Stomach smooth muscle (tissue), 2 donors: ENCODE data around the gene PNPLA7.

Source experiments
- H3K27ac ChIP-seq: one replicate; pipeline ENCODE4 v1.7.0; 2013; ENCODE audit warnings: mild to moderate bottlenecking, low read length, inconsistent platforms
- H3K27me3 ChIP-seq, 2 donors: one replicate each; pipeline ENCODE4 v1.7.0; 2013; ENCODE audit warnings: low read length in 2 of 2; ENCODE audit not compliant: insufficient read depth in 2 of 2, control insufficient read depth in 1 of 2
- H3K36me3 ChIP-seq, 2 donors: one replicate each; pipeline ENCODE4 v1.7.0; 2013; ENCODE audit warnings: low read length in 2 of 2; ENCODE audit not compliant: control insufficient read depth in 2 of 2, insufficient read depth in 2 of 2
- H3K4me1 ChIP-seq: one replicate; pipeline ENCODE4 v1.7.0; 2013; ENCODE audit warnings: low read length; ENCODE audit not compliant: control insufficient read depth, insufficient read depth
- H3K4me3 ChIP-seq, 2 donors: one replicate each; pipeline ENCODE4 v1.7.0; 2013; ENCODE audit warnings: low read length in 2 of 2
- H3K9ac ChIP-seq, 2 donors: one replicate each; pipeline ENCODE4 v1.7.0; 2013; ENCODE audit warnings: low read length in 2 of 2, mild to moderate bottlenecking in 1 of 2
- H3K9me3 ChIP-seq, 2 donors: one replicate each; pipeline ENCODE4 v1.7.0; 2013; ENCODE audit warnings: low read length in 2 of 2; ENCODE audit not compliant: control insufficient read depth in 2 of 2
- donor health status: healthy.
- donor health status: Pancreatic carcinoma.

Gene PNPLA7

GRCh38 chr9:137586854-137587253, 36.7 kb upstream of the PNPLA7 start:
- Histone ChIP-seq H3K27me3 (no peaks in the 10 kb centered on the region), H3K36me3 (peaks cover 34 to 36% of the 10 kb centered on the region in 2 donors), H3K9ac (no peak overlapping the region), H3K4me3 (no peak overlapping the region), H3K4me1 (peaks cover 12% of the 10 kb centered on the region), H3K9me3 (no peaks in the 10 kb centered on the region), H3K27ac (no peak overlapping the region)

- H3K27ac ChIP-seq, result no peak overlapping the region
- no peaks in the 10 kb centered on the region for H3K9me3 ChIP-seq
- no peak overlapping the region for H3K9ac ChIP-seq
- peaks cover 36 to 44% of the 10 kb centered on the region in 2 donors for H3K36me3 ChIP-seq
- H3K4me1 ChIP-seq, result peaks cover 9% of the 10 kb centered on the region
- no peaks in the 10 kb centered on the region for H3K27me3 ChIP-seq
- no peak overlapping the region for H3K4me3 ChIP-seq
Measured at GRCh38 chr9:137583957-137584356, 33.8 kb upstream of the PNPLA7 start.

- Histone ChIP-seq H3K4me3 (no peak overlapping the region), H3K9me3 (no peaks in the 10 kb centered on the region), H3K9ac (no peak overlapping the region), H3K27me3 (no peaks in the 10 kb centered on the region), H3K36me3 (peaks cover 36 to 44% of the 10 kb centered on the region in 2 donors), H3K27ac (no peak overlapping the region), H3K4me1 (peaks cover 10% of the 10 kb centered on the region)
Measured at GRCh38 chr9:137583347-137583746, 33.1 kb upstream of the PNPLA7 start.

GRCh38 chr9:137582286-137582860, 32.2 kb upstream of the PNPLA7 start:
- Histone ChIP-seq H3K36me3 (peaks cover 29 to 41% of the 10 kb centered on the region in 2 donors), H3K4me3 (no peak overlapping the region), H3K9ac (no peak overlapping the region), H3K27ac (no peak overlapping the region), H3K9me3 (no peaks in the 10 kb centered on the region), H3K4me1 (peaks cover 17% of the 10 kb centered on the region), H3K27me3 (no peaks in the 10 kb centered on the region)

GRCh38 chr9:137581361-137582285, 31.4 kb upstream of the PNPLA7 start:
- Histone ChIP-seq H3K27ac (no peak overlapping the region), H3K27me3 (no peaks in the 10 kb centered on the region), H3K36me3 (peaks cover 23 to 34% of the 10 kb centered on the region in 2 donors), H3K9ac (no peak overlapping the region), H3K9me3 (no peaks in the 10 kb centered on the region), H3K4me1 (peaks cover 25% of the 10 kb centered on the region), H3K4me3 (no peak overlapping the region)

GRCh38 chr9:137580954-137581322, 30.7 kb upstream of the PNPLA7 start:
- Histone ChIP-seq H3K27ac (no peak overlapping the region), H3K9ac (no peak overlapping the region), H3K27me3 (no peaks in the 10 kb centered on the region), H3K36me3 (peaks cover 19 to 34% of the 10 kb centered on the region in 2 donors), H3K9me3 (no peaks in the 10 kb centered on the region), H3K4me3 (no peak overlapping the region), H3K4me1 (peaks cover 32% of the 10 kb centered on the region)

- Histone ChIP-seq H3K27ac (no peak overlapping the region), H3K9ac (no peak overlapping the region)
Measured at GRCh38 chr9:137580209-137580953, 30.2 kb upstream of the PNPLA7 start.

GRCh38 chr9:137579259-137579604, 29.0 kb upstream of the PNPLA7 start:
- peak overlapping the region; percentile 58 for H3K27ac ChIP-seq
- H3K27me3 ChIP-seq, result no peaks in the 10 kb centered on the region
- peak overlapping the region; percentile 75 to 87 for H3K4me3 ChIP-seq
- H3K4me1 ChIP-seq, result peaks cover 32% of the 10 kb centered on the region
- H3K9me3 ChIP-seq, result no peaks in the 10 kb centered on the region
- H3K9ac ChIP-seq, result peak overlapping the region; percentile 74 to 90
- H3K36me3 ChIP-seq, result peaks cover 25 to 42% of the 10 kb centered on the region in 2 donors

More at GRCh38 chr9:137580209-137580953, 30.2 kb upstream of the PNPLA7 start:
- Histone ChIP-seq H3K27me3 (no peaks in the 10 kb centered on the region), H3K9me3 (no peaks in the 10 kb centered on the region), H3K4me1 (peaks cover 32% of the 10 kb centered on the region), H3K36me3 (peaks cover 24 to 34% of the 10 kb centered on the region in 2 donors), H3K4me3 (no peak overlapping the region)

- H3K9me3 ChIP-seq, result no peaks in the 10 kb centered on the region
- H3K27ac ChIP-seq, result peak within 1 kb of the TSS; percentile 58
- H3K4me1 ChIP-seq, result peaks cover 32% of the 10 kb centered on the region
- peak within 1 kb of the TSS; percentile 75 to 87 for H3K4me3 ChIP-seq
- H3K36me3 ChIP-seq, result peaks cover 30 to 43% of the 10 kb centered on the region in 2 donors
- H3K9ac ChIP-seq, result peak within 1 kb of the TSS; percentile 74 to 90
- H3K27me3 ChIP-seq, result no peaks in the 10 kb centered on the region
Measured at GRCh38 chr9:137578518-137579258, 28.5 kb upstream of the PNPLA7 start, which contains the start of gene DPH7. Gene DPH7 (minus strand): TSS chr9:137578925. CDS start chr9:137578777, 148 bp downstream.
